Muscle of leg (tissue), 11 donors: ENCODE results near the gene ARGLU1. TPM values are rescaled to one million over a fixed set of nuclear protein-coding genes. Genes with fewer than 3 reads are reported as not detected.

ENCODE experiments used
- DNase-seq: peaks from one replicate; pipeline ENCODE4 v3.0.0; 2013
- H3K27ac ChIP-seq: one replicate; pipeline ENCODE4 v1.5.1; 2013; ENCODE audit warnings: mild to moderate bottlenecking, low read length, control low read depth
- H3K27me3 ChIP-seq: one replicate; pipeline ENCODE4 v1.6.1; 2013; ENCODE audit warnings: low read length; ENCODE audit not compliant: control insufficient read depth, insufficient read depth
- H3K36me3 ChIP-seq: one replicate; pipeline ENCODE4 v1.6.1; 2013; ENCODE audit warnings: low read length; ENCODE audit not compliant: control insufficient read depth, insufficient read depth
- H3K4me1 ChIP-seq: one replicate; pipeline ENCODE4 v1.6.1; 2013; ENCODE audit warnings: low read length; ENCODE audit not compliant: control insufficient read depth, insufficient read depth
- H3K4me3 ChIP-seq: one replicate; pipeline ENCODE4 v1.5.1; 2013; ENCODE audit warnings: low read length, control low read depth
- H3K9me3 ChIP-seq: replicated peaks from 2 replicates; pipeline ENCODE4 v1.6.1; 2013; ENCODE audit warnings: low read depth, low read length; ENCODE audit not compliant: control insufficient read depth
- WGBS: methylation state at CpG from one replicate; pipeline ENCODE4 v1.1.5; 2013; ENCODE audit warnings: missing lambda C conversion rate; ENCODE audit not compliant: insufficient coverage; 5-methylcytosine and 5-hydroxymethylcytosine counted together
- polyA plus RNA-seq, 8 donors: library from polyadenylated mRNA; unstranded; fragments of 120-200 nt; gene quantifications; one replicate each; pipeline versions ENCODE4 v1.2.1 to v1.2.3, GENCODE V29; 2013; ENCODE audit warnings: inconsistent platforms in 1 of 8, low replicate concordance in 1 of 8; ENCODE audit not compliant: insufficient read length in 8 of 8, insufficient read depth in 1 of 8
- total RNA-seq: library from RNA; stranded (reverse); fragments of 120-200 nt; gene quantifications from one replicate; pipeline ENCODE4 v1.2.4, GENCODE V29; 2013

Gene ARGLU1
- total and polyA plus RNA-seq, 9 donors: 79.1 to 161 (median 136) TPM

DNA sequence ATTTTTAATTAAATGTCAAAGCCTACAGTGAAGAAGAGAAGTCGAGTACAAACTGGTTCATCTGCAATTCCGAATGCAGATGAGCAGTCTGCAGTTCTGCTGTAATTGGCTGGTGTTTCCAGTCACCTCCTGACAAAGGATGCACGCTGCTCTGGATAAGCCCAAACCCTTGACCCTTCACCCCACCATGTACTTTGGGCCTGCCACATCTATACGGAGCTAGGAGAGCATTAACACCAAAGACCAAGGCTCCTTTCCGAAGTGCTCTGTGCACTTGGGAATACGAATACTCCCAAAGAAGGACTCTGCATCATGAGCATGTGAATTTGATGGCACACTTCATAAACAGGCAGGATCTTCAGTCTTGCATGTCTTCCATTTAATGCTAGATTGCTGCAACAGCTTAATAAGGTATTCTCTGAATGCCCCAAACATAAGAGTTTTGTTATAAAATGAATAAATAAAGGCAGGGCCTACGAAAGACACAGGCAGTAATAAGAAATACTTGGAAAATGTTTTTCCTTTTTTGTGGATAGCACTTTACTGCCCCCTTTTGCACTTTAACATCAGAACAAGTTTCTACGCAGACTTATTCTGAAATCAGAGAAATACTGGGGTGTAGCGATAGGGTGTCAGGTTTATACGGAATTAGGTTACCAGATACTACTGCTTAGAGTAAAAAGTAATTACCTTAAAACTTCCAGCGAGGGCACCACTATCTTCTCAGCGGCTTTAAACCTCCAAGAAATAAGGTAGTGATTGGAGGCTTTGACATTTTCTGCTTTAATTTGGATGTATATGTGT lies 47.5 kb downstream of the ARGLU1 start:
- 100% methylated on average over 1 of the region's 12 CpGs for WGBS
- DNase-seq: peak; percentile 71
- no peak overlapping the region for H3K4me3 ChIP-seq
- no peaks in the 10 kb centered on the region for H3K36me3 ChIP-seq
- H3K27me3 ChIP-seq: no peaks in the 10 kb centered on the region
- no peaks in the 10 kb centered on the region for H3K9me3 ChIP-seq
- H3K27ac ChIP-seq: no peak overlapping the region
- H3K4me1 ChIP-seq: peaks cover 9% of the 10 kb centered on the region

GRCh38 chr13:106518512-106518911 lies 49.4 kb downstream of the ARGLU1 start:
- no peaks in the 10 kb centered on the region for H3K9me3 ChIP-seq
- H3K4me1 ChIP-seq: peaks cover 7% of the 10 kb centered on the region

DNA sequence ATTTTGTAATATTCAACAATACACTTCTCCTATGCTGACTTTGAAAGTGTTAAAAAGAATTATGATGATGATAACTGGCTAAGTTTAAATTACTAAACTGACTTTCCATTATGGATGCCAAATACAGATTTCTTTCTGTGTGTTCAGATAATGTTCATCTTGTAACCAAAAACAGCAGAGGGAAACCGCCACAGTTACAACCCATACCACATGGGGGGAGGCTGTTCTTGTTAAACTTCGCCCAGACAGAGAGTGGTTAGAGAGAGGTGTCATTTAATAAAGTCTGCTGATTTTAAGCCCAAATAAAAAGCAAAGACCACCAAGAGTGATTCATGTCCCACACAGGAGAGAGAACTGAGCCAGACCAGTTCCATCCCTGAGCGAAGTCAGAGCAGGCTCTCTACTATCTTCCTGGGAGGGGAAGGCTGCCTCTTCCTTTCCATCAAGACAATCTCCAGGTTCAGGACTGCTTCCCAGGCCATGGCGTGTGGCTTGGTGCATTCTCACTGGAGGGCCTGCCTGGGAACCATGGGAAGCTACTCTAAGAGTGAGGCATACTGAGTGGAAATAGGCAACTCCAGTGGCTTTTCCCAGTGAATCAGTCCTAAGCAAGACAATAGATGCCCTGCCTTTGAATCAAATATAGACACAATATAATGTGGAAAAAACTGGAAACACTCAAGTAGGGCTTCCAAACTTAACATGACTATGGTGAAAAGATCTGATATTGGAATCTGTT lies 50.7 kb downstream of the ARGLU1 start:
- DNase-seq: no peak
- Histone ChIP-seq H3K27ac (no peak overlapping the region), H3K9me3 (no peaks in the 10 kb centered on the region), H3K27me3 (no peaks in the 10 kb centered on the region), H3K36me3 (no peaks in the 10 kb centered on the region), H3K4me1 (peaks cover 5% of the 10 kb centered on the region), H3K4me3 (no peak overlapping the region)
- no CpG with 5 or more reads among the region's 4 CpGs for WGBS

More at GRCh38 chr13:106518512-106518911, 49.4 kb downstream of the ARGLU1 start:
- WGBS: 82% methylated on average over 7 of the region's 11 CpGs
- H3K36me3 ChIP-seq: no peaks in the 10 kb centered on the region
- H3K4me3 ChIP-seq: no peak overlapping the region
- DNase-seq: no peak
- no peaks in the 10 kb centered on the region for H3K27me3 ChIP-seq
- H3K27ac ChIP-seq: no peak overlapping the region

GRCh38 chr13:106515635-106516254 lies 52.2 kb downstream of the ARGLU1 start:
- 92% methylated on average over 2 of the region's 5 CpGs for WGBS
- no peaks in the 10 kb centered on the region for H3K36me3 ChIP-seq
- no peak for DNase-seq
- peaks cover 5% of the 10 kb centered on the region for H3K4me1 ChIP-seq
- peak overlapping the region; percentile 10 for H3K27ac ChIP-seq
- no peaks in the 10 kb centered on the region for H3K27me3 ChIP-seq
- H3K9me3 ChIP-seq: no peaks in the 10 kb centered on the region
- H3K4me3 ChIP-seq: no peak overlapping the region

GRCh38 chr13:106514928-106515634 lies 52.9 kb downstream of the ARGLU1 start:
- H3K36me3 ChIP-seq: no peaks in the 10 kb centered on the region
- no CpG with 5 or more reads among the region's 15 CpGs for WGBS
- H3K9me3 ChIP-seq: no peaks in the 10 kb centered on the region
- no peaks in the 10 kb centered on the region for H3K27me3 ChIP-seq
- no peak for DNase-seq
- H3K27ac ChIP-seq: peak overlapping the region; percentile 10
- peaks cover 3% of the 10 kb centered on the region for H3K4me1 ChIP-seq
- no peak overlapping the region for H3K4me3 ChIP-seq

- H3K27me3 ChIP-seq: no peaks in the 10 kb centered on the region
- H3K9me3 ChIP-seq: no peaks in the 10 kb centered on the region
- no peaks in the 10 kb centered on the region for H3K36me3 ChIP-seq
- DNase-seq: no peak
- no peak overlapping the region for H3K4me3 ChIP-seq
- 69% methylated on average over 2 of the region's 8 CpGs for WGBS
- no peak overlapping the region for H3K27ac ChIP-seq
- peaks cover 3% of the 10 kb centered on the region for H3K4me1 ChIP-seq
Measured at GRCh38 chr13:106513025-106513983, 54.6 kb downstream of the ARGLU1 start.

- DNase-seq: no peak
- H3K4me1 ChIP-seq: peaks cover 3% of the 10 kb centered on the region
- WGBS: 49% methylated on average over 2 of the region's 11 CpGs
- H3K9me3 ChIP-seq: no peaks in the 10 kb centered on the region
- no peak overlapping the region for H3K4me3 ChIP-seq
- no peaks in the 10 kb centered on the region for H3K27me3 ChIP-seq
- no peak overlapping the region for H3K27ac ChIP-seq
- H3K36me3 ChIP-seq: peaks cover 4% of the 10 kb centered on the region
Measured at GRCh38 chr13:106507560-106508274, 60.2 kb downstream of the ARGLU1 start.

DNA sequence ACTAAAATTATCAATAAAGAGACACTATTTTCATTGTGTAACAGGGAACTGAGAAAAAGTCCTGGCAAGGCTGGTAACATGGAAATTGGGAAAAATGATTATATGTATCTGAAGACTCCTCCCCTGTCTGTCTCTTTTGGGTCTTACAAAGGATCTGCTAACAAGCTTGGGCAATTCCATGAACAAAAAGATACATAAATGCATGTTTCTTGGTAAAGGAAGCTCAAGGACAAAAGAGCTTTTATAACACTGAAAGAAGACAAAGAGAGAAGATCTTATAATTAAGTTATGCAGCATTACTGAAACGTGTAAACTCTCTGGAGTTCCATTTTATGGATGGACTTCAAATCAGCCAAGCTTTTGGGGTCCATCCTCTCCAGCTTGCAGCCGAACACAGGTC lies 61.7 kb downstream of the ARGLU1 start:
- H3K4me1 ChIP-seq: peaks cover 3% of the 10 kb centered on the region
- no peak overlapping the region for H3K27ac ChIP-seq
- H3K9me3 ChIP-seq: no peaks in the 10 kb centered on the region
- no peaks in the 10 kb centered on the region for H3K27me3 ChIP-seq
- peaks cover 4% of the 10 kb centered on the region for H3K36me3 ChIP-seq
- no CpG with 5 or more reads among the region's 2 CpGs for WGBS
- no peak overlapping the region for H3K4me3 ChIP-seq
- no peak for DNase-seq

DNA sequence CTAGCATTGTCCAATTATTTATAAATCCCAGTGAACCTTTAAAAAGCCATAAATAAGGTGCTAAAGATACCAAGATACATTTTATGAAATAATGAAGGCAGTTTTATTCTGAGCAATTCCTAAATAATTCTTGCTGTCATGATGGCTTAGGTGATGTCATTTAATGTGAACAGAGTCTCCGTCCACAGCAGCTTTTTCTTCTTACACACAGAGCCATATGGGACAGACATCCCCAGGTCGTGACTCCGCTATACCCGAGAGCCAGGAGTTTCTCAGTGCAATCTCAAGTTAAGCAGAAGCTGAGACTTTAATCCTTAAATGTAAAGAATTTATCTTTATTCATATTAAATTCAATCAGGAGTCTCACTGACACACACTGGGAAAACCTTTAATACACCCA lies 62.2 kb downstream of the ARGLU1 start:
- no peak for DNase-seq
- H3K27ac ChIP-seq: no peak overlapping the region
- H3K27me3 ChIP-seq: no peaks in the 10 kb centered on the region
- H3K4me1 ChIP-seq: peaks cover 3% of the 10 kb centered on the region
- H3K36me3 ChIP-seq: peaks cover 4% of the 10 kb centered on the region
- no peaks in the 10 kb centered on the region for H3K9me3 ChIP-seq
- WGBS: no CpG with 5 or more reads among the region's 4 CpGs
- H3K4me3 ChIP-seq: no peak overlapping the region
